Measurements from ENCODE around the gene LTBP2.

Gene LTBP2

GRCh38 chr14:74612350-74613021 is 449 bp upstream of the LTBP2 start:
- peak; percentile 74 for DNase-seq (ENCODE audit: low spot score)

GRCh38 chr14:74610866-74611649 is 979 bp downstream of the LTBP2 start:
- no peak for DNase-seq (ENCODE audit: low spot score)

GRCh38 chr14:74610199-74610865 is 1.7 kb downstream of the LTBP2 start:
- DNase-seq (ENCODE audit: low spot score), result no peak

DNA sequence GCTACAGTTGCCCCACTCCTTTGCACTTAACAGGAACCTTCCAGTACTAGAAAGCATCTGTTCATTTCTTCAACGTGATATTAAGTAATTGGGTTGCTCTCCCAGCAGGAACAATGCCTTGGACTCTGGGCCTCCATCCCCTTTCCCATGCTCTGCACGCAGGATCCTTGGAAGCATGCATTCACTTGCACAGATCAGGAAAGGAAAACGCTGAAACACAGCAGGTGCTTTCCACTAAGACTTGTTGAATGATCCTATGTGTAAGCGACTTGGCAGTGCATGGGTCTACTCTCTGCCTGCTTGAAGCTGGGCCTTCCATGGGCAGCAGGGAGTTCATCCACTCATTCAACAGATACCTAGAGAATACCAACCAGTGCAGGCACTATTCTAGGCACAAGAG is 2.3 kb downstream of the LTBP2 start:
- no peak for DNase-seq (ENCODE audit: low spot score)

- peak; percentile 80 for DNase-seq (ENCODE audit: low spot score)
Observed at GRCh38 chr14:74608959-74609611, 3.0 kb downstream of the LTBP2 start.

DNA sequence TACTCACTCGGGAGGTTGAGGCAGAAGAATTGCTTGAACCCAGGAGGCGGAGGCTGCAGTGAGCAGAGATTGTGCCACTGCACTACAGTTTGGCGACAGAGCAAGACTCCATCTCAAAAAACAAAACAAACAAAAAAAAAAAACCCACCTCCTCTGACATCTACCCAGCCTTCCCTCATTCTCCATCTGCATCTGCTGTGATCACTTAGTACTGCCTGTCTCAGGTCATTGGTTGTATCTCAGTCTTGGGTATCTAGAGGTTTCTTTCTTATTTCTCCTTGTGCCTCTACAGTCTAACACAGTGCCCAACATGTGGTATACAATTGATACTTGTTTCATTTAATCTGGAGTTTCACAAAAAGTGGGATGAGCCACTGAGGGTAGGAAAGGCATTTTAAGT is 5.3 kb downstream of the LTBP2 start:
- DNase-seq (ENCODE audit: low spot score), result no peak

- DNase-seq (ENCODE audit: low spot score), result no peak
Observed at GRCh38 chr14:74605531-74606223, 6.4 kb downstream of the LTBP2 start.

DNA sequence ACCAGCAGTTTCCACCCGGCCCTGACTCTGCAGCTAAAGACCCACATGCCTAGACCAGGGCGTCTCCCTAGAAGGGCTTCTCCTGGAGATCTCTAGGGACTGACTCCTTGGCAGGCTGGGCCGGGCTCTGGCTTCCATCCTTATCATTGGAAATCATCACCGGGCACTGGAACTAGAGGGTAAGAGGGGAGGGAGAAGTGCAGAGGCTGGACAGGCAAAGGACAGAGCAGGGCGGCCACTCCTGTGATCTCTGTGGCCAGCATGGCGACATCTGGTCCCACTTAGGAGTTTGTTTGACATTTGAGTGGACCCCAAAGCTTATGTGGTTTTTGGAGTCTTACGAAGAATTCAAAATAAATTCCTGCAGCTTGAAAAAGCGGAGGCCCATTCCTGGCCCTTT is 7.1 kb downstream of the LTBP2 start:
- no peak for DNase-seq (ENCODE audit: low spot score)

- DNase-seq (ENCODE audit: low spot score), result no peak
Observed at GRCh38 chr14:74604157-74604556, 7.9 kb downstream of the LTBP2 start.

GRCh38 chr14:74601982-74602381 is 10.1 kb downstream of the LTBP2 start:
- no peak for DNase-seq (ENCODE audit: low spot score)

GRCh38 chr14:74599946-74600345 is 12.1 kb downstream of the LTBP2 start:
- DNase-seq (ENCODE audit: low spot score), result no peak

DNA sequence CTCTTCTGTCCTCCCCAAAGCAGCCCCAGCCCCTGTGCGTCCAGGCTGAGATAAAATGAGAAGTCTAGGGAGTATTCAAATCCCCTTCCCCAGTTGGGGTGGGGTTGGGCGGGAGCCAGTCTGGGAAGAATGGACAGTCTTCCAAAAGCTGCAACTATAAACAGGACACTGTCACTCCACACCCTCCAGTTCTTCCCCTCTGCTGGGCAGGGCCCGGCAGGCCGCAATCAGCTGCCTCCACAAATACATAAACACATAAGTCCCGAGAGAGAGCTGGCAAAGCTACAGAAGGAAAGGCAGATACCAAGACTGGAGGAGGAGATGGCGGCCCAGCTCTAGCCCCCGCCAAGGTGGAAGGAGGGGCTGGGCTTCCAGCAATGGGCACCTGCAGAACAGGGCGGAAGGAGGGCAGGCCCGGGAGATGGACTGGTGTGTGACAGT is 12.7 kb downstream of the LTBP2 start:
- no peak for DNase-seq (ENCODE audit: low spot score)

- DNase-seq (ENCODE audit: low spot score), result no peak
Observed at GRCh38 chr14:74596741-74597450, 15.1 kb downstream of the LTBP2 start.

- no peak for DNase-seq (ENCODE audit: low spot score)
Observed at GRCh38 chr14:74595006-74595735, 16.9 kb downstream of the LTBP2 start.

DNA sequence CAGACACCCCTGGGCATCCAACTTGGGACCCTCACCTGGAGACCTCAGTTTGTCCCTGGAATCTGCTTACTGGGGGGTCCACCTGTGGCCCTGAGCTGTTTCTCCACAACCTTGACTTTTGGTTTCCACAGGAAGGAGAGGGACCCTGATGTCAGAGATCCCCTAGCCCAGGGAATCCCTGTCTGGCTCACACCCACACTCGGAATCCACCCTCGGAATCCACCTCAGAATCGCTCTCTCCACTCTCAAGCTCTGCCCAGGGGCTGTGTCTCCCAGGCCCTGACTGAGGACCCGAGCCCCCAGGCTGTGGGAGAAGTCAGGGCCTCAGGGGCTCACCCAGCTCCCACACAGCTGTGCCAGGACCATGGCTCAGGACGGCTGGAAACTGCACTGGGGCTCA is 17.4 kb downstream of the LTBP2 start:
- no peak for DNase-seq (ENCODE audit: low spot score)

GRCh38 chr14:74594029-74594428 is 18.0 kb downstream of the LTBP2 start:
- DNase-seq (ENCODE audit: low spot score), result no peak

DNA sequence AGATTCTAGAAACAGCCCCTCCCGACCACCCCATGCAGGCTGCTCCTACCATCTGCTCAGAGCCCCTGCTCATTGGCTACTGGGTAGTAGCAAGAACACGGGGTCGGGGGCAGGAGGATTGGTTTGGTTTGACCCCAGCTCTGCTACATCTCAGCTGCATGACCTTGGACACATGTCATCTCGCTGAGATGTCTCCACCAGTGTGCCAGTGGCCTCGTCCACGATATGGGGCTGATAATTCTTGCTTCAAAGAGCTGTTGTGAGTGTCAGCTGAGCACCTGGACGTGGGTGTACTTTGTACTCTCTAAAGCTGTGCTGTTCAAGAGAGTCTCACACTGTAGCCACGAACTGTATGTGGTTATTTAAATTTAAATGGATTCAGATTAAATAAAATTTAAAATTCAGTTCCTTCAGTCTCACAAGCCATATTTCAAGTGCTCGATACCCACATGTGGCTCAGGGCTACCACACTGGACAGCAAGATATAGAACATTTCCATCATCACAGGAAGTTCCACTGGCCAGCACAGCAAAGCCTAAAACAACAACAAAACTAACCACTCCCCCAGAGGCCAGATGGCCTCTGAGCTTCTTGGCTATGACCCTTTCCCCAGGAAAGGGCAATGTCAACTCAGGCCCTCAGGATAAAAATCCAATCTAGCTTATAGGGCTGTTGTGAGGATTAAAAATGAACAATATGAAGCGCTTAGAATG is 18.6 kb downstream of the LTBP2 start:
- peak; percentile 18 for DNase-seq (ENCODE audit: low spot score)

GRCh38 chr14:74592476-74593201 is 19.4 kb downstream of the LTBP2 start:
- no peak for DNase-seq (ENCODE audit: low spot score)

- no peak for DNase-seq (ENCODE audit: low spot score)
Observed at GRCh38 chr14:74591899-74592298, 20.1 kb downstream of the LTBP2 start.

Data from HuH-7 (cell line).